ENCODE measurements around the gene CASP8. TPM values are rescaled to one million over a fixed set of nuclear protein-coding genes. Genes with fewer than 3 reads are reported as not detected.

Gene CASP8
- total and polyA plus RNA-seq, 2 of the 8 experiments (the other 6 are each of a cell fraction or from before 2014, with no cell fraction given) = 2.3 to 3.6 TPM

GRCh38 chr2:201313362-201313761 is 53.0 kb downstream of the CASP8 start (continued):
- TF ChIP-seq CHD7 (IDR thresholded peaks at IDR 0.05; ENCODE audit: insufficient replicate concordance, low read length) = no peak
- no peak for TF ChIP-seq ATF2 (IDR thresholded peaks at IDR 0.05; ENCODE audit: low read length)
- TF ChIP-seq KDM4A (IDR thresholded peaks at IDR 0.05; ENCODE audit: low read depth, low read length, severe bottlenecking) = no peak
- TF ChIP-seq SAP30 (IDR thresholded peaks at IDR 0.05; ENCODE audit: insufficient read depth, insufficient replicate concordance, low read length) = no peak
